Uterus (tissue), 2 donors: ENCODE results near the gene SNX10.

Experiments
- CTCF ChIP-seq, 4 experiments: fragments of 200-600 bp in 2 of 4; fragments of 450-650 bp in 2 of 4; sonication (generic) in 2 of 4; IDR thresholded peaks; one replicate each; pipeline ENCODE4 v1.5.1; 2016 to 2019; ENCODE audit warnings: antibody characterized with exemption in 4 of 4, mild to moderate bottlenecking in 2 of 4, moderate library complexity in 1 of 4
- POLR2A ChIP-seq, 2 donors: fragments of 450-650 bp; IDR thresholded peaks; one replicate each; pipeline ENCODE4 v1.6.1; 2016; ENCODE audit warnings: antibody characterized with exemption in 2 of 2, mild to moderate bottlenecking in 1 of 2, moderate library complexity in 1 of 2

GRCh38 chr7:26393818-26394217 is 102.2 kb downstream of the SNX10 start:
- TF ChIP-seq POLR2A (IDR thresholded peaks at IDR 0.05), result no peak
- no peak for TF ChIP-seq CTCF (IDR thresholded peaks at IDR 0.05)
